KMS-11 (cell line): ENCODE data around the gene S100G.

ENCODE experiments used
- H2AFZ ChIP-seq: fragments of 200-600 bp; sonication (generic); 2 replicates; pipeline ENCODE4 v1.6.1; 2016; ENCODE audit warnings: antibody characterized with exemption, mixed run types, low read depth
- H3K27ac ChIP-seq: fragments of 200-600 bp; sonication (generic); 2 replicates; pipeline ENCODE4 v1.6.1; 2016; ENCODE audit warnings: mild to moderate bottlenecking, mixed run types
- H3K27me3 ChIP-seq: fragments of 200-600 bp; sonication (generic); 2 replicates; pipeline ENCODE4 v1.6.1; 2017; ENCODE audit warnings: mild to moderate bottlenecking, low read depth, mixed run types, moderate library complexity; ENCODE audit not compliant: insufficient read depth
- H3K36me3 ChIP-seq: fragments of 200-600 bp; sonication (generic); 2 replicates; pipeline ENCODE4 v1.6.1; 2017; ENCODE audit warnings: mild to moderate bottlenecking, mixed run types; ENCODE audit not compliant: insufficient read depth
- H3K4me1 ChIP-seq: fragments of 200-600 bp; sonication (generic); 2 replicates; pipeline ENCODE4 v1.6.1; 2016; ENCODE audit warnings: mild to moderate bottlenecking, low read depth, mixed run types; ENCODE audit not compliant: poor library complexity, severe bottlenecking
- H3K4me2 ChIP-seq: fragments of 200-600 bp; sonication (generic); 2 replicates; pipeline ENCODE4 v1.7.0; 2016; ENCODE audit warnings: mild to moderate bottlenecking, mixed run types
- H3K4me3 ChIP-seq: fragments of 200-600 bp; sonication (generic); IDR thresholded peaks from 2 replicates; pipeline ENCODE4 v1.6.1; 2017; ENCODE audit warnings: low read depth, low read length, mixed read lengths; ENCODE audit not compliant: insufficient read depth
- H3K79me2 ChIP-seq: fragments of 200-600 bp; sonication (generic); 2 replicates; pipeline ENCODE4 v1.6.1; 2016; ENCODE audit warnings: low read depth, mixed run types; ENCODE audit not compliant: insufficient read depth
- H3K9ac ChIP-seq: fragments of 200-600 bp; sonication (generic); 2 replicates; pipeline ENCODE4 v1.6.1; 2016; ENCODE audit warnings: mild to moderate bottlenecking, mixed run types
- H4K20me1 ChIP-seq: fragments of 200-600 bp; sonication (generic); 2 replicates; pipeline ENCODE4 v1.6.1; 2016; ENCODE audit warnings: mild to moderate bottlenecking, mixed run types; ENCODE audit not compliant: insufficient read depth
- CTCF ChIP-seq: fragments of 200-600 bp; sonication (generic); conservative IDR thresholded peaks from 2 replicates; pipeline ENCODE4 v1.6.1; 2017; ENCODE audit warnings: low read depth, mild to moderate bottlenecking, antibody characterized with exemption, low read length, moderate library complexity, mixed read lengths

S100G gene

DNA sequence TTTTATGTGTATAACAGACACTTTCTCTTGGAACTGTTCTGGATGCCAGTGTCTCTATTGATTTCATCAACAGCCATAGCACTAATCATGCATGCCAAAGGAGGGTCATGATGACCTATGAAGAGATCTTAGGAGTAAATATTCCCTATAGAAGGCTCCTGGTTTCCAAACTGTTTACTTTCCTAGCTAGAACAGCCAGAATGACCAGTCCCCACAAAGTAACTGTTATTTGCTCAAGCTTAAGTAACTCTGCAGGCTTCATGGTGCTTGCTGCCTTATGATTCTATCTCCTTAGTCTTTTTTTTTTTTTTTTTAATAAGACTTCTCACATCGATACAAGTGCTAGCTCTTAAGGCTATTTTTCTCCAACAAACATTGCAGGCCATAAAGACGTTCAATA, 12.4 kb downstream of the S100G start:
- Histone ChIP-seq H3K27ac (no peak overlapping the region), H4K20me1 (no peaks in the 10 kb centered on the region), H3K4me2 (no peak overlapping the region), H3K4me3 (no peak overlapping the region), H3K27me3 (no peaks in the 10 kb centered on the region), H3K36me3 (no peaks in the 10 kb centered on the region), H3K79me2 (no peaks in the 10 kb centered on the region), H3K9ac (no peak overlapping the region), H2AFZ (no peak overlapping the region), H3K4me1 (no peaks in the 10 kb centered on the region)
- TF ChIP-seq CTCF: no peak

GRCh38 chrX:16664074-16664473, 14.1 kb downstream of the S100G start:
- H3K27ac ChIP-seq: no peak overlapping the region
- H3K4me2 ChIP-seq: no peak overlapping the region
- H3K79me2 ChIP-seq: no peaks in the 10 kb centered on the region
- H3K4me1 ChIP-seq: no peaks in the 10 kb centered on the region
- H2AFZ ChIP-seq: no peak overlapping the region
- H3K36me3 ChIP-seq: no peaks in the 10 kb centered on the region
- no peak for TF ChIP-seq CTCF
- no peaks in the 10 kb centered on the region for H4K20me1 ChIP-seq
- H3K4me3 ChIP-seq: no peak overlapping the region
- H3K27me3 ChIP-seq: no peaks in the 10 kb centered on the region
- H3K9ac ChIP-seq: no peak overlapping the region

DNA sequence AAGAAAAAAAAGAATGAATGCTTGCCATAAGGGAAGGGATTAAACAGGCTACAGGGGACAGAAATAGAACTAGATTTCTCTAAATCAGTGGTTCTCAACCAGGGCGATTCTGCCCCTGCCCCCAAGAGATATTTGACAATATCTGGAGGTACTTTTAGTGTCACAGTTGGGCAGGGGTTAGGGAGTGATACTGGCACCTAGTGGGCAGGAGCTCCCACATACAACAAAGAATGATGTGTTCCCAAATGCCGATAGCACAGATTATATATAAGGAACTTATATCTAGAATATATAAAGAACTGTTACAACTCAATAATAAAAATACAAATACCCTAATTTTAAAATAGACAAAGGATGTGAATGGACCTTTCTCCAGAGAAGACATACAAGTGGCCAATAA, 14.7 kb downstream of the S100G start:
- Histone ChIP-seq H4K20me1 (no peaks in the 10 kb centered on the region), H2AFZ (no peak overlapping the region), H3K4me3 (no peak overlapping the region), H3K36me3 (no peaks in the 10 kb centered on the region), H3K4me2 (no peak overlapping the region), H3K27me3 (no peaks in the 10 kb centered on the region), H3K79me2 (no peaks in the 10 kb centered on the region), H3K27ac (no peak overlapping the region), H3K9ac (no peak overlapping the region), H3K4me1 (no peaks in the 10 kb centered on the region)
- no peak for TF ChIP-seq CTCF

DNA sequence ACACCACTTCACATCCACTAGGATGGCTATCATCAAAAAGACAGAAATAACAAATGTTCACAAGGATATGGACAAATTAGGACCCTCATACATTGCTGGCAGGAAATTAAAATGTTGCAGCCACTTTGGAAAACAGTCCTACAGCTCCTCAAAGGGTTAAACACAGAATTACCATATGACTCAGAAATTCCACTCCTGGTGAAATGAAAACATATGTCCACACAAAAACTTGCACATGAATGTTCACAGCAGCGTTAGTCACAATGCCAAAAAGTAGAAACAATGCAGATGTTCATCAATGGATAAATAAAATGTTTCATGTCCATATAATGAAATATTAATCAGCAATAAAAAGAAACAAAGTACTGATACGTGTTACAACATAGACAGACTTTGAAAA, 15.1 kb downstream of the S100G start:
- no peak overlapping the region for H3K27ac ChIP-seq
- no peak for TF ChIP-seq CTCF

DNA sequence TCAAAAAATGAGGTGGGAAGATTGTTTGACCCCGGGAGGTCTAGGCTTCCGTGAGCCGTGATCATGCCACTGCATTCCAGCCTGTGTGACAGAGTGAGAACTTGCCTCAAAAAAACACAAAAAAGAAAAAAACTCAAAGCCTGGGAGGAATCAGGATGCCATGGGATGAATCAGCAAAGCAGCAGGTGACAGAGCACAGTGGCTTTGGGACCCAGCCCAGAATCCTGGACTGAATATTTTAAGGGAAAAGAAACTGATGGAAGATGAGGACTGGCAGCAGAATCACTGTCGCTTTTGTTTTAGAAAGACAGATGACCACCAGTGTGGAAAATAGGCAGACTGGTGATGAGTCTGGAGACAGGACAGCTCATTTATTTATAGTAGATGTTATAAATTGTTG, 16.6 kb downstream of the S100G start:
- TF ChIP-seq CTCF: no peak
- no peaks in the 10 kb centered on the region for H3K27me3 ChIP-seq
- no peak overlapping the region for H2AFZ ChIP-seq
- no peaks in the 10 kb centered on the region for H3K4me1 ChIP-seq
- no peak overlapping the region for H3K9ac ChIP-seq
- H3K79me2 ChIP-seq: no peaks in the 10 kb centered on the region
- no peak overlapping the region for H3K4me3 ChIP-seq
- H4K20me1 ChIP-seq: no peaks in the 10 kb centered on the region
- no peak overlapping the region for H3K27ac ChIP-seq
- no peak overlapping the region for H3K4me2 ChIP-seq
- no peaks in the 10 kb centered on the region for H3K36me3 ChIP-seq

More for the DNA sequence above, 15.1 kb downstream of the S100G start:
- Histone ChIP-seq H3K4me2 (no peak overlapping the region), H3K79me2 (no peaks in the 10 kb centered on the region), H3K9ac (no peak overlapping the region), H3K27me3 (no peaks in the 10 kb centered on the region), H4K20me1 (no peaks in the 10 kb centered on the region), H3K4me3 (no peak overlapping the region), H3K36me3 (no peaks in the 10 kb centered on the region), H2AFZ (no peak overlapping the region), H3K4me1 (no peaks in the 10 kb centered on the region)
